Upper lobe of right lung (tissue), 1 donor: Measurements from ENCODE around the gene TSPAN11. TPM values are rescaled to one million over a fixed set of nuclear protein-coding genes. Genes with fewer than 3 reads are reported as not detected.
A peak's percentile ranks its signal among the peaks of the same experiment; 100 is the strongest.
"Not testable (repeated sequence)": the region's sequence is repeated elsewhere in the genome, so short reads cannot be mapped to it uniquely, and the experiment has no call there.

Experiments used
- ATAC-seq: fragments of 200-7000 bp; cut with Tn5 transposase; one replicate; pipeline ENCODE4 v1.9.1; 2020; ENCODE audit warnings: mild to moderate bottlenecking, moderate library complexity
- DNase-seq: peaks from one replicate; pipeline ENCODE4 v3.0.0-alpha.2; 2020
- H3K27ac ChIP-seq: fragments of 200-600 bp; one replicate; pipeline ENCODE4 v1.8.0; 2022
- H3K27me3 ChIP-seq: fragments of 200-600 bp; one replicate; pipeline ENCODE4 v1.8.0; 2022; ENCODE audit warnings: mild to moderate bottlenecking
- H3K36me3 ChIP-seq: fragments of 200-600 bp; one replicate; pipeline ENCODE4 v1.8.0; 2022
- H3K4me1 ChIP-seq: fragments of 200-600 bp; one replicate; pipeline ENCODE4 v1.8.0; 2022
- H3K4me3 ChIP-seq: fragments of 200-600 bp; one replicate; pipeline ENCODE4 v1.8.0; 2022; ENCODE audit warnings: mild to moderate bottlenecking
- H3K9me3 ChIP-seq: fragments of 200-600 bp; one replicate; pipeline ENCODE4 v1.8.0; 2022
- CTCF ChIP-seq: fragments of 200-600 bp; IDR thresholded peaks from one replicate; pipeline ENCODE4 v1.8.0; 2022; ENCODE audit warnings: antibody characterized with exemption
- intact Hi-C: fragments of 100-400 bp; cut with DNase I; formaldehyde crosslinking; loops from one replicate; pipeline ENCODE4 v1.11.0; 2022
- total RNA-seq: library from RNA; stranded (reverse); fragmentation: NEBNext Ultra II Directional; extraction: Animal tissue kit (Norgen Biotek cat#: 25700); gene quantifications from one replicate; pipeline ENCODE4 v1.2.1, GENCODE V29; 2021
- donor health status: DM: no; HTN: yes; CAD: no; lungs with severe emphysema.

The TSPAN11 gene
- total RNA-seq, 1 donor from 2014 or later = 7.8 TPM

- Histone ChIP-seq H3K27ac (no peak overlapping the region), H3K36me3 (no peaks in the 10 kb centered on the region), H3K4me3 (no peak overlapping the region), H3K27me3 (no peaks in the 10 kb centered on the region), H3K9me3 (peaks cover 10% of the 10 kb centered on the region), H3K4me1 (no peaks in the 10 kb centered on the region)
- peak; percentile 17 for TF ChIP-seq CTCF
- DNase-seq = no peak
- no peak for ATAC-seq
- intact Hi-C loops = no loop called here
These were observed 43.8 kb upstream of the TSPAN11 start for GRCh38 chr12:30882706-30883105.

GRCh38 chr12:30884799-30885198 lies 41.7 kb upstream of the TSPAN11 start:
- no peak for DNase-seq
- Histone ChIP-seq H3K36me3 (no peaks in the 10 kb centered on the region), H3K27ac (no peak overlapping the region), H3K4me1 (no peaks in the 10 kb centered on the region), H3K4me3 (no peak overlapping the region), H3K27me3 (no peaks in the 10 kb centered on the region), H3K9me3 (peaks cover 10% of the 10 kb centered on the region)
- TF ChIP-seq CTCF = no peak
- intact Hi-C loops = no loop called here
- no peak for ATAC-seq

GRCh38 chr12:30885321-30885720 lies 41.2 kb upstream of the TSPAN11 start:
- no peak for ATAC-seq
- Histone ChIP-seq H3K4me1 (no peaks in the 10 kb centered on the region), H3K4me3 (no peak overlapping the region), H3K27me3 (no peaks in the 10 kb centered on the region), H3K36me3 (no peaks in the 10 kb centered on the region), H3K9me3 (peaks cover 10% of the 10 kb centered on the region), H3K27ac (no peak overlapping the region)
- no peak for DNase-seq
- no peak for TF ChIP-seq CTCF
- intact Hi-C loops = no loop called here

- no peak overlapping the region for H3K4me3 ChIP-seq
- intact Hi-C loops = no loop called here
- no peaks in the 10 kb centered on the region for H3K36me3 ChIP-seq
- no peak for ATAC-seq
- peaks cover 10% of the 10 kb centered on the region for H3K9me3 ChIP-seq
- no peaks in the 10 kb centered on the region for H3K4me1 ChIP-seq
- no peaks in the 10 kb centered on the region for H3K27me3 ChIP-seq
- no peak for DNase-seq
- no peak overlapping the region for H3K27ac ChIP-seq
- TF ChIP-seq CTCF = no peak
These were observed 39.3 kb upstream of the TSPAN11 start for GRCh38 chr12:30887226-30887625.

GRCh38 chr12:30888241-30888640 lies 38.3 kb upstream of the TSPAN11 start:
- Histone ChIP-seq H3K4me1 (no peaks in the 10 kb centered on the region), H3K4me3 (no peak overlapping the region), H3K36me3 (no peaks in the 10 kb centered on the region), H3K27ac (no peak overlapping the region), H3K27me3 (no peaks in the 10 kb centered on the region), H3K9me3 (peaks cover 10% of the 10 kb centered on the region)
- no peak for TF ChIP-seq CTCF
- ATAC-seq (no peak), DNase-seq (no peak)
- intact Hi-C loops = no loop called here

GRCh38 chr12:30894531-30894930 lies 32.0 kb upstream of the TSPAN11 start:
- ATAC-seq, H3K27ac ChIP-seq, H3K9me3 ChIP-seq, H3K27me3 ChIP-seq, H3K36me3 ChIP-seq, DNase-seq, H3K4me3 ChIP-seq, H3K4me1 ChIP-seq, intact Hi-C loops: not testable (repeated sequence)
